HG02798 (cell line): Measurements from ENCODE around the gene HRNR.

Experiments used
- ATAC-seq: cut with Tn5 transposase; IDR thresholded peaks from one replicate; pipeline ENCODE4 v1.9.1; 2021; ENCODE audit warnings: mild to moderate bottlenecking; ENCODE audit not compliant: unreplicated experiment, poor library complexity

Gene HRNR

GRCh38 chr1:152189657-152190442 is 34.1 kb downstream of the HRNR start:
- peak; percentile 37 for ATAC-seq

GRCh38 chr1:152188673-152189591 is 35.1 kb downstream of the HRNR start:
- peak; percentile 62 for ATAC-seq

GRCh38 chr1:152186556-152187285 is 37.3 kb downstream of the HRNR start:
- ATAC-seq, result no peak

DNA sequence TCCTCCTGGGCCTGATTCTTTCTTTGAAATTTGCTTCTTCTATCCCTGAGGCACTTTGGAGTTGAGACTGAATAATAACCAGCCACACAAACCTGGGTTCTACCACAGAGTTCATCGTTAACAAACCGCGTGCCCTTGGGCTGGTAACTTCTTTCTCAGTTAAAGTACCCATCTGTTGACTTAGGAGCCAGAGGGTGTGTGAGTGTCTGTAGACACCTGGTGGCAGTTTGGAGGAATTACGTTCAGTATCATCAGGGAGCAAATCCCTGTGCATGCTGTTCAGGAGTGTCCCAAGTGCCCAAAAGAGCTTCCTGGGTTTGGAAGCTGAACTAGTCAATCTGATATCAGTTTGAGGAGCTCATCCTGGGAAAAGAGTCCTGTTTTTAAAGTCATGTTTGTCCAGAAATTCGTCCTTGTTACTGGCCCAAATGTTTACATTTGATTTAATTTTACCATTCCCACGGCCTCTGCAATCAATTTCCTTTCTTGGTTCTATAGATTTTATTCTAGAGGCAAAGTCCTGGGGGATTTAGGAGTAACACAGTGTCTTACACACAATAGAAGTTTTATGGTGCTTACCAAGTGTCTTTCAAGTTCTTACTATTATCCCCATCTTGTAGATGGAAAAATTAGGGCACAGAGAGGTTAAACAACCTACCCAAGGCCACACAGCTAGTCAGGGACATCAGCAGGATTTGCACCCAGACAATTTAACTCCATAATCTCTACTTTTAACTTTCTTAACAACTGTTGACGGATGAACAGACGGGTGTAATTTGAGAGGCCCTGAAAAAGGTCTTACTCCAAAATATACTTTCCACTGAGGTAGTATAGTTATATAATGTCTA is 38.2 kb downstream of the HRNR start:
- no peak for ATAC-seq

DNA sequence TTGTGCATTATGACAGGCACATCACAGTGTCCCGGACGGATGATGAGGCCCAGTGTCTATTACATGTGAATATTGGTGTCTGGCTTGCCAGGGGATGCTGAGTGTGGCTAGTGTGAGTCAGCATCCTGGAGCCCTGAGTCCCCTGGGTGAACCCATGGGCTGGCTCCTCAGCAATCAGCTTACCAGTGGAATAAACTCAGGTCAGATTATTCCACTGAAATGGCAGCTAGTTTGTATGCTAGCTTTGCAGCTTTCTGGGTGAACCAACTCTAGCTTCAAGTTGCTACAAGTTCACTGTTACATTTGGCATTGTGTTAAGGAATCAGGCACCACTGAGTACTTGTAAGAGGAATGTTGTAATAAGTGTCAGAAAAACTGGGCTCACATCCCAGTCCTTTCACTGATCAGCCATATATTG is 41.0 kb downstream of the HRNR start:
- ATAC-seq, result no peak

GRCh38 chr1:152182431-152182830 is 41.6 kb downstream of the HRNR start:
- no peak for ATAC-seq

GRCh38 chr1:152179566-152179965 is 44.4 kb downstream of the HRNR start:
- no peak for ATAC-seq

DNA sequence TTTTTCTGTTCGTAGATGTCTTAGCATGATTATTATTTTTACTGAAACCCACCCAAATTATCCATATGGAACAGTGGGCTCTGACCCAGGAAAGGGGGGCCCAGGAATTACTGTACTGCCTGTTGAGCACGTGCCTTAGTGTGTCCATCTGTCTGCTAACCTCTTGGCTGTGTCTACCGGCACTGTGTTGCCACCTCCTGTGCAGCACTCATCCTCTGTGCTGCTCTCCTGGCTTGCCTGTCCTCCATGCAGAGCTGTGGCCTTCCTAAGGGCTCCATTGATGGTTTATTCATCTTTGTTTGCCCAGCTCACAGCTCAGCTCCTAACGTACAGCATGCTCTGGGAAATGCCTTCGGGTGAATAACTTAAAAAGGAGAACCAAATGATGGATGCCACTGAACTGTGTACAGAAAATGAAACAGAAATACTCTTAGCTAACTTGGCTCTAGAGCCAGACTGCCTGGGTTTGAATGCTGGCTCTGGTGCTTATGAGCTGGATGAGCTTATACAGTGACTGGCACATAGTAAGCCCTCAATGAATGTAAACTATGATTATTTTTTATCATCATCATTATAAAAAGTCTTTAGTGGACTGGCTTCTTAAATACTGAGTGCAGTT is 53.6 kb downstream of the HRNR start:
- ATAC-seq, result no peak

GRCh38 chr1:152169366-152170025 is 54.5 kb downstream of the HRNR start:
- ATAC-seq, result no peak

GRCh38 chr1:152168535-152168868 is 55.5 kb downstream of the HRNR start:
- no peak for ATAC-seq

GRCh38 chr1:152167835-152168534 is 56.0 kb downstream of the HRNR start:
- no peak for ATAC-seq

DNA sequence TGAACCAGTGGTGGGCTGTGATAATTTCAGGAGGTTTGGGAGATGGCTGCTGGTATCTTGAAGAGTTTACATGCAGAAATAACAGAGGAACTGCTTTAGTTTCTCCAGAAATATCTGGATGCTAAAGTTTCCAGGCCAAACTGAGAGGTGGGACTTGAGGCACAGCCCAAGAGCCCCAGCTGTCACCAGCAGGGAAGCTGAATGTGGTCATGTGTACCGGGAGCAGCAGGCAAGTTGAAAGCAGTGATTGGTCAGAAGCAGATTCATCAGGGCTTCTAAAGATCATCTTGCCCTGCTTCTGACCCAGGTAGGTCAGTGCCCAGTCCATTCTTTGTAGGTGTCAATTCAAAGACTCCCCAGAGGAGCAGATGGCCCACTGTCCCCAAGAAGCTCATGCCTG is 57.0 kb downstream of the HRNR start:
- no peak for ATAC-seq

- no peak for ATAC-seq
These were observed 58.5 kb downstream of the HRNR start for GRCh38 chr1:152165286-152166077.

DNA sequence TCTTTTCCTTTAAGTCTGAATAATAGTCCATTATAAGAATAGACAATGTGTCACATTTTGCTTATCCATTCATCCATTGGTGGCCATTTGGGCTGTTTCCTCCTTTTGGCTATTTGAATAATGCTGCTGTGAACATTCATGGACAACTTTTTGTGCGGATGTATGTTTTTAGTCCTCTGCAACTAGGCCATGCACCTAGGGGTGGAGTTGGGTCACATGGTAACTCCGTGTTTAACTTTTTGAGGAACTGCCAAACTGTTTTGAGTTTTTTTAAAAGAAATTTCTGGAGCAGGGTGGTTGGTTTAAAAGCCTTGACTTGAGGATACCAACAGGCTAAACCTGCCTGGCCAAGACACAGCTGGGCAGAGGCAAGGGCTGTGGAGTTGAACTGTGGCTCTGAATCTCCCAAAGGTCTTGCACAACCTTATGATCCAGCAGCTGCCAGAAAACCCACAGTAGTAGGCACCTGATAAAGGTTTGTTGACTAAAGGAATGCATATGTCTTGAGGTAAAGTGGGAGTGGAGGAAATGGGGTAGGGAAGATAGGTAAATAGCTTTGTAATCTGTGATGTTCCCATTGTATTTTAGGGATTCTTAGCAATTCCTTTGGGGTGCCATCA is 59.4 kb downstream of the HRNR start:
- no peak for ATAC-seq

DNA sequence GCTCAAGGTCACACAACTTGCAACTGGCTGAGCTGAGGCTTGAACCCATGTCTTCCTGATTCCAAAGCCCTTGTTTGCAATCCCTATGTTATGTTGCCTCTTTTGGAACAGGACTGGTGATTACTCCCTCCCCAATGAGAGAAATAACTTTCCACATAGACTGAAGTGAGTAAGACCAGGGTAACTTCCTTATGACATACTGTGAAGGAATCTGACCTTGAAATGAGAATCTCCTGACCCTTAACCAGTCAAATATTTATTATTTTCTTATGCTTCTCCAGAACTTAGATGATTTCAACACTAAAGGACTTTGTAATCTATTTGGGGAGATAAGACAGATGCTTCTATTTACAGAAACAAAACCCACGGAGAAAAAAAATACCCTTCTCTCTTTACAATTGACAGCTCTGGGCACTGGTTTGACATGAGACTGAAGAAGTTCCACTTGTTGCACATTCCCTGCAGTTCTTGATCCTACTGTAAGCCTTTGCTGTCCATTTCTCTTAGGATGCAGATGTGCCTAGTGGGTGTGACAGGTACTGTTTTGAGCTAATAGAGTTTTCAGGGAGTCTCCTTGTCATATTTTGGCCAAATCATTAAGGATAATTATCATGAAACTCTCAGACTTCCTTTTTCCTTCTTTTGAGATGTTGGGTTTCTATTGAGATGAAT is 61.1 kb downstream of the HRNR start:
- no peak for ATAC-seq
